ENCODE measurements around the gene RAD51B. TPM values are rescaled to one million over a fixed set of nuclear protein-coding genes. Genes with fewer than 3 reads are reported as not detected.

Gene RAD51B
- total RNA-seq, 1 experiment from 2014 or later = 14.2 TPM

DNA sequence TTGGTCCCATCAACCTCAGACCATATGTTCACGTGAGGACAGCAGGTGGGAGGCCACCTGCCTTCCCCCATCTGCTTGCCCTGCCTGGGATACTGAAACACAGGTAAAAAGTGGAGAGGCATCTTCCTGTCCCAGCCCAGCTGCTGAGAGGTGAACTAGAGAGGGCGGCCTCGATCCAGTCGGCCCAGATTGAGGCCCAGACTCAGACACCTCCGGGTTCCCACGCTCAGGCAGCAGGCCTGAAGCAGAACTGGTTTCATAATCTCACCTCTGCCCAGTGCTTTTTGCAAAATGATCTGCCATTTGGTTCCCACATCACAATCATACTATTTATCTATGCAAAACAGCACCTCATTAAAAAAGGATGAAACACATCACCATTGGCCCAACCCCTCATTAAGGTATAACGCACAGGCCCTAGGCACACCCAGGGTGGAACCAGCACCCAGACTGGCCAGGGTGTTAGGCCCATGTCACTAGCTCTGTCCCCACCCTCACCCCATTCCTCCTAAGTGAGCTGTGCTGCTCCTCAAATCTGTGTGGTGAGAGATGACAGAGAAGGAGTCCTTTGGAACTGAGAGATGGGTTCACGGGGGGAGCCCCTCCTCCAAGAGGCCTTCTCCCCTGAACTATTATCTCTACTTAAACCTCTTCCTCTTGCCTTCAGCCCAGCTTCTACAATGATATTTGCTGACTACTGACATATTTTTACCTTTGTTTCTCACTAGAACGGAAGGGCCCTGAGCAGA, 892.2 kb downstream of the RAD51B start:
- Mint-ChIP-seq H3K9me3 (no peaks in the 10 kb centered on the region), H3K4me3 (no peak overlapping the region), H3K27me3 (ENCODE audit: low read depth) (no peaks in the 10 kb centered on the region), H3K27ac (no peak overlapping the region), H3K4me1 (no peaks in the 10 kb centered on the region; the same call in 1 of the 2 replicates), H3K36me3 (no peaks in the 10 kb centered on the region)
- ChIA-PET CTCF (no interaction called here), POLR2A (no interaction called here)
- DNase-seq (ENCODE audit: low spot score) (no peak), ATAC-seq (no peak)
- TF ChIP-seq, protein P1, sequence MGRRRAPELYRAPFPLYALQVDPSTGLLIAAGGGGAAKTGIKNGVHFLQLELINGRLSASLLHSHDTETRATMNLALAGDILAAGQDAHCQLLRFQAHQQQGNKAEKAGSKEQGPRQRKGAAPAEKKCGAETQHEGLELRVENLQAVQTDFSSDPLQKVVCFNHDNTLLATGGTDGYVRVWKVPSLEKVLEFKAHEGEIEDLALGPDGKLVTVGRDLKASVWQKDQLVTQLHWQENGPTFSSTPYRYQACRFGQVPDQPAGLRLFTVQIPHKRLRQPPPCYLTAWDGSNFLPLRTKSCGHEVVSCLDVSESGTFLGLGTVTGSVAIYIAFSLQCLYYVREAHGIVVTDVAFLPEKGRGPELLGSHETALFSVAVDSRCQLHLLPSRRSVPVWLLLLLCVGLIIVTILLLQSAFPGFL (CRISPR knock-in tag; IDR thresholded peaks at IDR 0.05; ENCODE audit: borderline replicate concordance) = no peak
- TF ChIP-seq, protein P2, sequence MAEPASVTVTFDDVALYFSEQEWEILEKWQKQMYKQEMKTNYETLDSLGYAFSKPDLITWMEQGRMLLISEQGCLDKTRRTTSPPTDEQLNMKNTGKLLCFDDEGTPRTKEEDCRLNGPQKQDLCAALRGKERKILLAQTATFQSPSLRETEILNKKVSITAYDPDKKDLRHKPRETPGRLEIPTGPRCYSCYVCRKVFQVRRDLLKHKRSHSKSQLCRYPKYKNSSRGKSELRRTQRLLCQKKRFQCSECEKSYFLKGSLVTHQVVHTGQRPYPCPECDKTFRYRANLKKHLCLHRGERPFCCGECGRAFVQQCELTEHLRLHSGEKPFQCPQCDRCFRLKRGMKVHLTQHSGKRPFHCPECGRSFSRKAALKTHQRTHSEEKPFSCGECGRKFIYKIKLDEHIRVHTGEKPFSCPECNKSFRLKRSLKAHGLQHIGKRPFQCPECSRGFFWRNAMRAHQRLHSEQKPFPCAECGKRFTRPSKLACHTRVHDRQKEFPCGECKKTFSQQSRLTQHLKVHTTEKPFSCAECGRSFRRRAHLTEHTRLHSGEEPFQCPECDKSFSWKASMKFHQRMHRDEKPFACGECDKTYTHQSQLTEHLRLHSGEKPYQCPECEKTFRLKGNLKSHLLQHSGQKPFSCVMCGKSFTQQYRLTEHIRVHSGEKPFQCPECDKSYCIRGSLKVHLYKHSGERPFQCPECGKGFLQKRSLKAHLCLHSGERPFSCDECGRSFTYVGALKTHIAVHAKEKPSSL (CRISPR knock-in tag; conservative IDR thresholded peaks at IDR 0.05) = no peak
- TF ChIP-seq, protein P3, sequence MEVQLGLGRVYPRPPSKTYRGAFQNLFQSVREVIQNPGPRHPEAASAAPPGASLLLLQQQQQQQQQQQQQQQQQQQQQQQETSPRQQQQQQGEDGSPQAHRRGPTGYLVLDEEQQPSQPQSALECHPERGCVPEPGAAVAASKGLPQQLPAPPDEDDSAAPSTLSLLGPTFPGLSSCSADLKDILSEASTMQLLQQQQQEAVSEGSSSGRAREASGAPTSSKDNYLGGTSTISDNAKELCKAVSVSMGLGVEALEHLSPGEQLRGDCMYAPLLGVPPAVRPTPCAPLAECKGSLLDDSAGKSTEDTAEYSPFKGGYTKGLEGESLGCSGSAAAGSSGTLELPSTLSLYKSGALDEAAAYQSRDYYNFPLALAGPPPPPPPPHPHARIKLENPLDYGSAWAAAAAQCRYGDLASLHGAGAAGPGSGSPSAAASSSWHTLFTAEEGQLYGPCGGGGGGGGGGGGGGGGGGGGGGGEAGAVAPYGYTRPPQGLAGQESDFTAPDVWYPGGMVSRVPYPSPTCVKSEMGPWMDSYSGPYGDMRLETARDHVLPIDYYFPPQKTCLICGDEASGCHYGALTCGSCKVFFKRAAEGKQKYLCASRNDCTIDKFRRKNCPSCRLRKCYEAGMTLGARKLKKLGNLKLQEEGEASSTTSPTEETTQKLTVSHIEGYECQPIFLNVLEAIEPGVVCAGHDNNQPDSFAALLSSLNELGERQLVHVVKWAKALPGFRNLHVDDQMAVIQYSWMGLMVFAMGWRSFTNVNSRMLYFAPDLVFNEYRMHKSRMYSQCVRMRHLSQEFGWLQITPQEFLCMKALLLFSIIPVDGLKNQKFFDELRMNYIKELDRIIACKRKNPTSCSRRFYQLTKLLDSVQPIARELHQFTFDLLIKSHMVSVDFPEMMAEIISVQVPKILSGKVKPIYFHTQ (CRISPR knock-in tag; IDR thresholded peaks at IDR 0.05) = no peak
- TF ChIP-seq, protein P4, sequence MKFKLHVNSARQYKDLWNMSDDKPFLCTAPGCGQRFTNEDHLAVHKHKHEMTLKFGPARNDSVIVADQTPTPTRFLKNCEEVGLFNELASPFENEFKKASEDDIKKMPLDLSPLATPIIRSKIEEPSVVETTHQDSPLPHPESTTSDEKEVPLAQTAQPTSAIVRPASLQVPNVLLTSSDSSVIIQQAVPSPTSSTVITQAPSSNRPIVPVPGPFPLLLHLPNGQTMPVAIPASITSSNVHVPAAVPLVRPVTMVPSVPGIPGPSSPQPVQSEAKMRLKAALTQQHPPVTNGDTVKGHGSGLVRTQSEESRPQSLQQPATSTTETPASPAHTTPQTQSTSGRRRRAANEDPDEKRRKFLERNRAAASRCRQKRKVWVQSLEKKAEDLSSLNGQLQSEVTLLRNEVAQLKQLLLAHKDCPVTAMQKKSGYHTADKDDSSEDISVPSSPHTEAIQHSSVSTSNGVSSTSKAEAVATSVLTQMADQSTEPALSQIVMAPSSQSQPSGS (CRISPR knock-in tag; IDR thresholded peaks at IDR 0.05; ENCODE audit: borderline replicate concordance, low read depth) = no peak
- TF ChIP-seq MXD4 (CRISPR knock-in tag; IDR thresholded peaks at IDR 0.05; ENCODE audit: borderline replicate concordance) = no peak
- no peak for TF ChIP-seq TP53 (CRISPR knock-in tag; IDR thresholded peaks at IDR 0.05)
- TF ChIP-seq, protein P5, sequence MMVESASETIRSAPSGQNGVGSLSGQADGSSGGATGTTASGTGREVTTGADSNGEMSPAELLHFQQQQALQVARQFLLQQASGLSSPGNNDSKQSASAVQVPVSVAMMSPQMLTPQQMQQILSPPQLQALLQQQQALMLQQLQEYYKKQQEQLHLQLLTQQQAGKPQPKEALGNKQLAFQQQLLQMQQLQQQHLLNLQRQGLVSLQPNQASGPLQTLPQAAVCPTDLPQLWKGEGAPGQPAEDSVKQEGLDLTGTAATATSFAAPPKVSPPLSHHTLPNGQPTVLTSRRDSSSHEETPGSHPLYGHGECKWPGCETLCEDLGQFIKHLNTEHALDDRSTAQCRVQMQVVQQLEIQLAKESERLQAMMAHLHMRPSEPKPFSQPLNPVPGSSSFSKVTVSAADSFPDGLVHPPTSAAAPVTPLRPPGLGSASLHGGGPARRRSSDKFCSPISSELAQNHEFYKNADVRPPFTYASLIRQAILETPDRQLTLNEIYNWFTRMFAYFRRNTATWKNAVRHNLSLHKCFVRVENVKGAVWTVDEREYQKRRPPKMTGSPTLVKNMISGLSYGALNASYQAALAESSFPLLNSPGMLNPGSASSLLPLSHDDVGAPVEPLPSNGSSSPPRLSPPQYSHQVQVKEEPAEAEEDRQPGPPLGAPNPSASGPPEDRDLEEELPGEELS (CRISPR knock-in tag; IDR thresholded peaks at IDR 0.05) = no peak
- TF ChIP-seq CREM (CRISPR knock-in tag; IDR thresholded peaks at IDR 0.05) = no peak
- TF ChIP-seq NFYB (CRISPR knock-in tag; conservative IDR thresholded peaks at IDR 0.05; ENCODE audit: low read depth) = no peak
- TF ChIP-seq, protein P6, sequence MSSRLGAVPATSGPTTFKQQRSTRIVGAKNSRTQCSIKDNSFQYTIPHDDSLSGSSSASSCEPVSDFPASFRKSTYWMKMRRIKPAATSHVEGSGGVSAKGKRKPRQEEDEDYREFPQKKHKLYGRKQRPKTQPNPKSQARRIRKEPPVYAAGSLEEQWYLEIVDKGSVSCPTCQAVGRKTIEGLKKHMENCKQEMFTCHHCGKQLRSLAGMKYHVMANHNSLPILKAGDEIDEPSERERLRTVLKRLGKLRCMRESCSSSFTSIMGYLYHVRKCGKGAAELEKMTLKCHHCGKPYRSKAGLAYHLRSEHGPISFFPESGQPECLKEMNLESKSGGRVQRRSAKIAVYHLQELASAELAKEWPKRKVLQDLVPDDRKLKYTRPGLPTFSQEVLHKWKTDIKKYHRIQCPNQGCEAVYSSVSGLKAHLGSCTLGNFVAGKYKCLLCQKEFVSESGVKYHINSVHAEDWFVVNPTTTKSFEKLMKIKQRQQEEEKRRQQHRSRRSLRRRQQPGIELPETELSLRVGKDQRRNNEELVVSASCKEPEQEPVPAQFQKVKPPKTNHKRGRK (CRISPR knock-in tag; IDR thresholded peaks at IDR 0.05; ENCODE audit: borderline replicate concordance) = no peak
- TF ChIP-seq, protein P7, sequence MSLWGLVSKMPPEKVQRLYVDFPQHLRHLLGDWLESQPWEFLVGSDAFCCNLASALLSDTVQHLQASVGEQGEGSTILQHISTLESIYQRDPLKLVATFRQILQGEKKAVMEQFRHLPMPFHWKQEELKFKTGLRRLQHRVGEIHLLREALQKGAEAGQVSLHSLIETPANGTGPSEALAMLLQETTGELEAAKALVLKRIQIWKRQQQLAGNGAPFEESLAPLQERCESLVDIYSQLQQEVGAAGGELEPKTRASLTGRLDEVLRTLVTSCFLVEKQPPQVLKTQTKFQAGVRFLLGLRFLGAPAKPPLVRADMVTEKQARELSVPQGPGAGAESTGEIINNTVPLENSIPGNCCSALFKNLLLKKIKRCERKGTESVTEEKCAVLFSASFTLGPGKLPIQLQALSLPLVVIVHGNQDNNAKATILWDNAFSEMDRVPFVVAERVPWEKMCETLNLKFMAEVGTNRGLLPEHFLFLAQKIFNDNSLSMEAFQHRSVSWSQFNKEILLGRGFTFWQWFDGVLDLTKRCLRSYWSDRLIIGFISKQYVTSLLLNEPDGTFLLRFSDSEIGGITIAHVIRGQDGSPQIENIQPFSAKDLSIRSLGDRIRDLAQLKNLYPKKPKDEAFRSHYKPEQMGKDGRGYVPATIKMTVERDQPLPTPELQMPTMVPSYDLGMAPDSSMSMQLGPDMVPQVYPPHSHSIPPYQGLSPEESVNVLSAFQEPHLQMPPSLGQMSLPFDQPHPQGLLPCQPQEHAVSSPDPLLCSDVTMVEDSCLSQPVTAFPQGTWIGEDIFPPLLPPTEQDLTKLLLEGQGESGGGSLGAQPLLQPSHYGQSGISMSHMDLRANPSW (CRISPR knock-in tag; conservative IDR thresholded peaks at IDR 0.05; ENCODE audit: low read depth) = no peak
- no peak for TF ChIP-seq FOXK1 (CRISPR knock-in tag; IDR thresholded peaks at IDR 0.05)
- TF ChIP-seq ZNF396 (CRISPR knock-in tag; IDR thresholded peaks at IDR 0.05; ENCODE audit: borderline replicate concordance) = no peak
